HT1080 (cell line): ENCODE data around the gene LPCAT3. TPM values are rescaled to one million over a fixed set of nuclear protein-coding genes. Genes with fewer than 3 reads are reported as not detected.
"Not testable (repeated sequence)": the region's sequence is repeated elsewhere in the genome, so short reads cannot be mapped to it uniquely, and the experiment has no call there.

ENCODE experiments used
- DNase-seq: peaks from one replicate; pipeline ENCODE4 v3.0.0-alpha.2; 2015; ENCODE audit warnings: low read depth
- total RNA-seq: library from RNA; depleted of rRNA; stranded (reverse); fragments of >200 nt; shearing (Covaris generic); gene quantifications from 2 replicates; pipeline ENCODE4 v1.2.3, GENCODE V29; 2014

The LPCAT3 gene
- total RNA-seq, 1 experiment from 2014 or later, result 9.6 TPM

DNA sequence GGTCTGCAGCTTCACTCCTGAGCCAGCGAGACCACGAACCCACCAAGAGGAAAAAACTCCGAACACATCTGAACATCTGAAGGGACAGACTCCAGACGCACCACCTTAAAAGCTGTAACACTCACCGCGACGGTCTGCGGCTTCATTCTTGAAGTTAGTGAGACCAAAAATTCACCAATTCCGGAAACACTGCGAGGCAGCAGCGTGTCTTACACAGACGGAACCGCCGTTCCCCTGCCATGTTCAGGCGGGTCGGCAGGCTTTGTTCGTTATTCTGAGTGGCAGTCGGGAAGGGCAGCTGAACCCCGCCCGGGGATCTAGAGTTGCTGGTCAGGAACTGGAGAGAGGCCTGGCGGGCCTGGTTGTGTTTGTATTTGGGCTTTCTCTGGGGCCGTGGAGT is 20.3 kb upstream of the LPCAT3 start:
- DNase-seq, result no peak

DNA sequence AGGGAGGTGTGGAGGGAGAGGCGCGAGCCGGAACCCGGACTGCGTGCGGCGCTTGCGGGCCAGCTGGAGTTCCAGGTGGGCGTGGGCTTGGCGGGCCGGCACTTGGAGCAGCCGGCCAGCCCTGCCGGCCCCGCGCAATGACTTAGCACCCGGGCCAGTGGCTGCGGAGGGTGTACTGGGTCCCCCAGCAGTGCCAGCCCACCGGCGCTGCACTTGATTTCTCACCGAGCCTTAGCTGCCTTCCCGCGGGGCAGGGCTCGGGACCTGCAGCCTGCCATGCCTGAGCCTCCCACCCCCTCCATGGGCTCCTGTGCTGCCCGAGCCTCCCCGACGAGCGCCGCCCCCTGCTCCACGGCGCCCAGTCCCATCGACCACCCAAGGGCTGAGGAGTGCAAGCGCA is 19.1 kb upstream of the LPCAT3 start:
- not testable (repeated sequence) for DNase-seq

DNA sequence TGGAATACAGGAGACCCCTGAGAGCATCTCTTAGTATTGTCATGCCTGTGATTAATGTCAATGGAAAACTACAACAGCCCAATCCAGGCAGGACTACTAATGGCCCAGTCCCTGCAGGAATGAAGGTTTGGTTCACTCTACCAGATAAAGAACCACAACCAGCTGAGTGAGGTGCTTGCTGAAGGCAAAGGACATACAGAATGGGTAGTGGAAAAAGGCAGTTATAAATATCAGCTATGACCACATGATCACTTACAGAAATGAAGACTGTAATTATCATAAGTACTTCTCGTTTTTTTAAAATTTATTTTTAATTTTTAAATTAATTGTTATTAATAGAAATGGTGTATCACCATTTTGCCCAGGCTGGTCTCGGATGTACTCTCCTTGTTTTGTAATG is 17.2 kb upstream of the LPCAT3 start:
- DNase-seq, result no peak

DNA sequence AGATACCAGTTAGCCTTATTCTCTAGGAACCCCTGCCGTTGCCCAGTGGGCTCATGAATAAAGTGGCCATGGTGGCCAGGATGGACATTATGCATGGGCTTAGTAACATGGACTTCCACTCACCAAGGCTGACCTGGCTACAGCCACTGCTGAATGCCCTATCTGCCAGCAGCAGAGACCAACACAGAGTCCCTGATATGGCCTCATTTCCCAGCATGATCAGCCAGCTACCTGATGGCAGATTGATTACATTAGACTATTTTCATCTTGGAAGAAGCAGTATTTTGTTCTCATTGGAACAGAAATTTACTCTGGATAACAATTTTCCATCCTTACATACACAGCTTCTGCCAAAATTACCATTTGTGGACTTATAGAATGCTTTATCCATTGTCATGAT is 16.2 kb upstream of the LPCAT3 start:
- DNase-seq, result no peak

DNA sequence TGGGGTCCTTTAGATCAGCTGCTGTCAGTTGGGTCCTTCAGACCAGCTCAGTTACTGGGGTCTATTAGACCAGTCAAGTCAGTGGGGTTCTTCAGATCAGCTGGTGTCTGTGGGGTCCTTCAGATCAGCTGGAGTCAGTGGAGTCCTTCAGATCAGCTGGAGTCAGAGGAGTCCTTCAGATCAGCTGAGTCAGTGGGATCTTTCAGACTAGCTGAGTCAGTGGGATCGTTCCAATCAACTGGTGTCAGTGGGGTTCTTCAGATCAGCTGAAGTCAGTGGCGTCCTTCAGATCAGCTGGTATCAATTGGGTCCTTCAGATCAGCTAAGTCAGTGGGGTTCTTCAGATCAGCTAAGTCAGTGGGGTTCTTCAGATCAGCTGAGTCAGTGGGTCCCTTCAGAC is 14.7 kb upstream of the LPCAT3 start:
- DNase-seq, result no peak

DNA sequence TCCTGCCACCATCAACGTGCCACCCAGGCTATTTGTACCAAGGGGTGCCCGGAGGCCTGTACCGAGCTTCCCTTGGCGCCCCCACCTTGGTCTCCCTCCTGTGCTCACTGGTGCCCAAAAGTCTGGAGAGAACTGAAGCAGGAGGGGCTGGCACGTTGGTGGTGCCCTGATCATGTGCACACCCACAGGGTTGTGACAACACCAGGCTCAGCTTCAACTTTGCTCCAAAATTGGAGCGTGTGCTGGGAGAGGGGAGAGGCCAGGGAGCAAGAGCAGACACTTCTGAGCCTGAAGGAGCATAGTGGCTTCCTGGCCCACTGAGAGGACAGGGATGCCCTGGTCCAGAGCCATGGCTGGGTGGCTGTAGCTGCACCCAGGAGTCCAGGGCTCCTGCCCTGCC is 13.0 kb upstream of the LPCAT3 start:
- no peak for DNase-seq

DNA sequence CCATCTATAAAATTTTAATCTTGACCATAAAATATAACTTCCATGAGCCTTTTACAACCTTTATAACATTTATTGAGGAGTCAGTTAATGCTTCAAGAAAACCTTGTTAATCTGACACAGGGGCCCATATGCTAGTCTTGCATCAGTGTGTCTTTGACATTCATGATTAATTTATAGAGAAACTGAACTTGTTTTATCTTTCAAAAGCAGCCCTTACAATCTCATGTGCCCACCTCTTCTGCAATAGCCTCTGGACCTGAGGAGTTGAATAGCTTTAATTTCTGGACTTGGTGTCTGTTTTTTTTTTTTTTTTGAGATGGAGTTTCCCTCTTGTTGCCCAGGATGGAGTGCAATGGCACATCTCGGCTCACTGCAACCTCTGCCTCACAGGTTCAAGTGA is 8.6 kb upstream of the LPCAT3 start:
- DNase-seq, result no peak

DNA sequence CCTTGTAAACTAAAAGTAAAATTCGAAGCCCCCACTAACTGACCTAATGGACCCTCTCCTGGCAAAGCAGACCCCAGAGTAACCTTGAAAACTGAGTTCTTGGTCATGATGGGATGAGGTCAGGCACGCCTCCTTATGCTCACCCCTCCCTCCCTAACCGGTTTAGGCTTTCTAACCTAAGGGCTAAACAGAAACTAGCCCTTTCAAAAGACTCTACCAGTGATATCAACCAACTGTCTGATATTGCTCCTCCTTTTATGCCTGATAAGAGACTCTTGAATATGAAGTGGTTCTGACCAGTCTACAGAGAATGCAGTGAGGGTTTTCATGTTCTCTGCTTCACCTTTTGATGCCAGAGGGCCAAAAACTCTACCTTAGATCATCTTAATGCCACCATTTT is 4.8 kb upstream of the LPCAT3 start:
- no peak for DNase-seq

DNA sequence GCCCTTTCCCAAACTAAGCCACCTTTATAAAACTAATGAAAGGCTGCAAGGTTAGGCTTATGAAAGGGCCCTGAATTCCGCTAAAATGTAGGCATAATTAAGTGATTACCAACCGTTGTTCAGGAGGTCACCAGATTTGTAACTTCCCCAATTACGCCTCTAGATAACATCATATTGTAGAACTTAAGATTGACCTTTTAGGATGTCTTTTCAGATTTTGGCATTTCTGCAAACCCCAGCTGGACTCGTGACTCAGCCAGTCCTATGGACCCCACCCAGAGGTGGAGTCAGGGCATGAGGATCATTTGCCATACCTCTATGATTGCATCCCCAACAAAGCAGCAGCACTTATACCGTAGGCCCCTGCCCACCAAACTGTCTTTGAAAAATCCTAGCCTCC is 3.7 kb upstream of the LPCAT3 start:
- DNase-seq, result no peak

DNA sequence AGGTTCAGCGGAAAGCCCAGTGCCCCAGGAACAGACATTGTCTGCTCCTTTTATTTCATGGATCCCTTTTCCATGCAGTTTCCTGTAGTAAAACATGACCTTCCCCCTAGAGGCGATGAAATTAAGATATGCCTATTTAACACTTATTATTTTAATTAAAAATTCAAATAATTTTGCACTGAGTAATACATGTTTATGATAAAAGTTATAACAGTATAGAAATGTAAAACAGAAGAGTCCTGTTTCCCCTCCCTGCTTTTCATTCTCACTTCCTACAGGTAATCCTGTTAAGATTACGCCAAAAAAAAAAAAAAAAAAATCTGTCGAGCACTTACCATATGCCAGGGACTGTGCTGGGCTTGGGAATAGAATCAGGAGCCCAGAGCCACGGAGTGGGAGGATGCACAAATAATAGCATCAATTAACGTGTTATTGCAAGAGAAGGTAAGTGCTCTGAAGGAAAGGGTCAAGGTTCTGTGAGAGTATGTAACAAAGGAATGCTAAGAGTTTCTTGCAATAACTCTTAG is 830 bp upstream of the LPCAT3 start:
- DNase-seq, result peak; percentile 6

DNA sequence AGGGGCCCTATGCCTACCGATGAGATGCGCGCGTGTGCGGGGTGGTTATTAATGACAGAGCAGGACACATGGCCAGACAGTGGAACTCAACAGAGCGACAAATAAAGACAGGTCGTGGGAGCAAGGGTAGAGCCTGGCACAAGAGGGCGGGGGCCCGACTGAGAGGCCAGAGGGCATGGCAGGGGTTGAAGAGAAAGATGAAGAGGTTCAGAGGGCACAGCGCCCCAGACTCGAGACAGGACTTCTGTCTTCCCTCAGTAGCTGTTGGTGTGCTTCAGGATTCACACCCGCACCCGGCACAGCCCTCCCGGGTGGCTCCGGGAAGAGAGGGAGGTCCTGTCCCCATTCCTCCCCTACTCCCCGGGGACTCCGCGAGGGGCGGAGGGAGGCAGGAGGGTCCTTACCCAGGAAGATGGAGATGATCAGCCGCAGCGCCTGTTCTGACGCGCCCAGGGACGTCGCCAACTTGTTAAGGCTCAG is 366 bp downstream of the LPCAT3 start:
- no peak for DNase-seq

DNA sequence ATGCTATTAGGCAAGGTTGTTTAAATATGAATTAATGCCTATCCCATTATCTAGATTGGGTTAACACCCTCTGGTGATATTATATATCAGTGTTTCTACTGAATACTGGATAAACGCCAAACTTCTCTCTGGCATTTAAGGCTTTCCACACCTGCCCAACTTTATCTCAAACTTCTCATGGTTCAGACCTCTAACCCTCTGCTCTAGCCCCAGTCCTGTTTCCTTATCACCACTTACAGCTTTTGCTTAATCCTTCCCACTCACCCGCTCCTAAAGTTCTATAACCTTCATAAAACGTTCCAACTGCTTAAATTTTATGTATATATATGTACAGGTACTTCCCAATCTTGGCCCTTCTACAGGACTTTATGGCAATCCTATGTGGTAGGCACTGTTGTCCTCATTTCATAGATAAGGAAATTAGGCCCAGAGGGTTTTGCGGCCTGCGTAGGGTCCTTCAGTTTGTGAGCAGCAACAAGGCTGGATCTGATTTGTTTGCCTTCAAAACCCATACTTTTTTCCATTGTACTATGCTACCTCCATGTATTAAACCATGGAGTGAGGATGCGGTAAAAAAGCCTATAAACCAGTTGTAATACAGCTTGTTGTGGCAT is 1.2 kb downstream of the LPCAT3 start:
- no peak for DNase-seq

DNA sequence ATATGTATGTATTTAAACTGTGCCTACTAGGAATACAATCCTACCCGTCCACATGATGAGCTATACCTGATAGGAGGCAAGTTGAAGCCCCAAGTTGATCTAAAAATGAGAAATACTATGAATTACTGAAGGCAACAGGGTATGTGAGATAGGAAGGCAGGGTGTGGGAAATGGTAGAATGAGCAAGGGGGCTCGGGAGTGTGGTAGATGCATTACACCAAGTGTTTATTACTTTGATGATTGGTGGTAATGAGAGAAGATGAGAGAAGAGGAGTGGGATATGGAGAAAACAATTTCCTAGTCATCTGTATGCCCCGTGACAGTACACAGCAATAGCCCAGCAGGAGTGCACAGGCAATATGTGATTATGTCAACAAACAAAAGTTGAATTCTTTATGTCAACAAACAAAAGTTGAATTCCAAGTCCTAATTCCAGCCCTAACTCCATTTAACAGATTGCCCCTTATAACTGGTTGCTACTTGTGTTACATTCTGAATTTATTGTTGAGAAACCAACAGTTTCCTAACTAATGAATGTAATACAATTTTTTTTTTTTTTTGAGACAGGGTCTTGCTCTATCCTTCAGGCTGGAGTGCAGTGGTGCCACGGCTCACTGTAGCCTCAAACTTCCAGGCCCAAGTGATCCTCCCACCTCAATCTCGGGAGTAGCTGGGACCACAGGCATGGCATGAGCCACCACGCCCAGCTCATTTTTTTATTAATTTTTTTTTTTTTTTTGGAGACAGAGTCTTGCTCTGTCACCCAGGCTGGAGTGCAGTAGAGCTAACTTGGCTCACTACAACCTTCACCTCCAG is 2.5 kb downstream of the LPCAT3 start:
- DNase-seq, result no peak

DNA sequence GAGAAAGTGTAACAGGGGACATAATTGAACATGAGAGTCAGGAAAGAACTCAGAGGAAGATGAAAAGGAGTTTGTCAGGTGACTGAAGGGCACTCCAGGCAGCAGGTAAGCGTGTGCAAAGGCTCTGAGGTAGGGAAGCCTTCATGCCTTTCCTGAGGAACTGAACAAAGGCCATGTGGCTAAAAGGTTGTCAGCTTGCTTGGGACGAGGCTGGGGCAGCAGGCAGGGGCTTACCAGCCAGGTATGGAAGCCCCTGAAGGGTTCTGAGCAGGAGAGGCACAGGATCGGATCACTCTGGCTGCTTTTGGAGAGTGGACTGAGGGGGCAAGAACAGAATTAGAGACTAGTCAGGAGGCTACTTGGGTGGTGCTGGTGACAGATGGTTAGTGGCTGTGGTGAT is 5.2 kb downstream of the LPCAT3 start:
- no peak for DNase-seq

DNA sequence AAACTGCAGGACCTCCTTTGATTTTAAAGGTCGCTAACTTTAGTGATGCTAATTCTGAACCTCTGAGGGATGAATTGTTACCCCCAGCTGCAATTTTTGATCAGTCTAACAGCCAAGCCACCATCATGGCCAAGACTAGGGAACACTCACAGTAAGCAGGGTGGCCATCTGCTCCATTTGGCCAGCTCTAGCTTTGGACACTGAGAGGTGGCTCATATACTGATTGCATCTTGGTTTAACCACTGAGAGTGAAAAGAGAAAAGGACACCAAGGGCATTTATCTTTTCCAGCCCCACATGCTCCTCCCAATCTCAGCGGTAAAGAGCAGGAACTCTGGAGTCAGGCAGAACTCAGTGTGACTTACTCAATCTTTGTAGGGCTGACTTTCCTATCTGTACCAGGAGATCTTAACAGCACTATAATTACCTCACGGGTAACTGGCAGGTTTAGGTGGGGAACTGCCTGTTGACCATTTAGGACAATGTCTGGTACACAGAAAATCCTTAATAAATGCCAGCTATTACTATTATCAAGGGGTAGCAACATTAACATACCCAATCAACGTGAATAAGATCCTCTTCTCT is 6.2 kb downstream of the LPCAT3 start:
- no peak for DNase-seq

DNA sequence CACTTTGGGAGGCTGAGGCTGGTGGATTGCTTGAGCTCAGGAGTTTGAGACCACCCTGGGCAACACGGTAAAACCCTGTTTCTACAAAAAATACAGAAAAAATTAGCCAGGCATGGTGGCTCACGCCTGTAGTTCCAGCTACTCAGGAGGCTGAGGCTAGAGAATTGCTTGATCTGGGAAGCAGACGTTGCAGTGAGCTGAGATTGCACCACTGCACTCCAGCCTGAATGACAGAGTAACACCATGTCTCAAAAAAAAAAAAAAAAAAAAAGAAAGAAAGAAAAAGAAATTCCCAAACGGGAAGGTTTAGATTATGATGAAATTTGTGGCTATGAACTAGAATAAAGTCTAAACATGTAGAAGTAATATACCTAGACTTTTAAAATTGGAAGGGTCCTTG is 6.9 kb downstream of the LPCAT3 start:
- not testable (repeated sequence) for DNase-seq

DNA sequence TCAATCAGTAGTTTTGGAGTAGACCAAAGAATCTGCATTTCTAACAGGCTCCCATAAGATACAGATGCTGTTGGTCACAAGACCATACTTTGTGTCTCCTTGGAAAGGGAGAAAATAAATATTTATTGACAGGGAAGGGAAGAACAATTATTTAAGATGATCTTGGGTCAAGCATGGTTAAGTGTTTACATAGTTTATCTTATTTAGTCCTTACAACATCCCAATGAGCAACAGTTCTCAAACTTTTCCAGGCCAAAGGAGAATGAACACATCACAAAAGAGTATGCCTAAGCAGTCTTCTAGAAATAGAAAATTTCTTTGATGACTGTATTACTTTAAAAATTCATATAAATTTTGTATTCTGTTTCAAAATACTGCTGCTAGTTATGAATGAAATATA is 8.8 kb downstream of the LPCAT3 start:
- DNase-seq, result no peak

DNA sequence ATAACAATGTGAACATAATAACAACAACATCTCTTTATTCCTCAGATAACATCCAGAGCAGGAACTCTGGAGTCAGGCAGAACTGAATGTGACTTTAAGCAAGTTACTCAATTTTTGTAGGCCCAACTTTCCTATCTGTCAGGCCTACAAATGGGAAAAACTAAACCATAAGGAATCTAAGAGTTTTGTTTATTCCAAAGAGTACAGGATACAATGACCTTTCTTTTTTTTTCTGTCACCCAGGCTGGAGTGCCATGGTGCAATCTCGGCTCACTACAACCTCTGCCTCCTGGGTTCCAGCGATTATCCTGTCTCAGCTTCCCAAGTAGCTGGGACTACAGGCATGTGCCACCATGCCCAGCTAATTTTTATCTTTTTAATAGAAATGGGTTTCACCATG is 9.4 kb downstream of the LPCAT3 start:
- no peak for DNase-seq

DNA sequence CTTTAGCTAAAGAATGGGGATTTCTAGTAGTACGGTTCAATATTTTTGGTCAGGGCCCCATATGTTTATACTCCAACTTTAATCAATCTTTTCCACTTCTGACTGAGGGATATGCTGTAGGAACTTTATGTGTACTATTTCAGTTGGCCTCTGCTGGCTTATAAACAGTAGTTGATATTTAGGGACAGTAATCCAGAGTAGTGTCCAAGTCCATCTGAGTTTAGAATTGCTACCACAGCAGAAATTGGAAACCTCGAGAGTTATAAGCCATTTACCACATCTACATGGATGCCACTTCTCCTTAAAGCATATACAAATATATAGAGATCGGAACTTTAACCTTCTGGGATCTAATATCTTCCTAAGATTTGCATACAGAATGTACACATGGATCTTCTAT is 11.6 kb downstream of the LPCAT3 start:
- no peak for DNase-seq

DNA sequence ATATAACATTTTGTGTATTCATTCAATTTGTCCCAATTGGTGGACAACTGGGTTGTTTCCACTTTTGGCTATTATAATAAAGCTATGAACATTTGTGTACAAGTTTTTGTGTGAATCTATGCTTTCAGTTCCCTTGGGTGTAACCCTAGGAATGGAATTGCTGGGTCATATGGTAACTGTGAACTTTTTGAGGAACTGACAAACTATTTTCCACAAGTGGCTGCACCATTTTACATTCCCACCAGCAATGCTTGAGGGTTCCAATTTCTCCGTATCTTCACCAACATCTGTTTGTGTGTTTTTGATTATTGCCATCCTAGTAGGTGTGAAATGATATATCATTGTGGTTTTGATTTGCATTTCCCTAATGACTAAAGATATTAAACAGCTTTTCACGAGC is 13.0 kb downstream of the LPCAT3 start:
- DNase-seq, result no peak

DNA sequence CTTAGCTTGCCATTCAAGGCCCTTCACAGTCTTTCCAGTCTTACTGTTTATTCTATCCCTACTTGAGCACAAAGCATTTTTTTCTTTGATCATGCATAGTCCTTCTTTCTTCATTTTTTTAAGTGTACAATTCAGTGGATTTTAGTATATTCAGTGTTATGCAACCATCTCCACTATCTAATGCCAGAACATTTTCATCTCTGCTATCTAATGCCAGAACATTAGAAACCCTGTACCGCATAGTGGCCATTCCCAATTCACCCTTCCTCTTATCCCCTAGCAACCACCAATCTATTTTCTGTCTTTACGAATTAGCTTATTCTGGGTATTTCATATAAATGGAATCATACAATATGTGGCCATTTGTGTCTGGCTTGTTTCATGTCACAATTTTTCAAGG is 13.4 kb downstream of the LPCAT3 start:
- no peak for DNase-seq

DNA sequence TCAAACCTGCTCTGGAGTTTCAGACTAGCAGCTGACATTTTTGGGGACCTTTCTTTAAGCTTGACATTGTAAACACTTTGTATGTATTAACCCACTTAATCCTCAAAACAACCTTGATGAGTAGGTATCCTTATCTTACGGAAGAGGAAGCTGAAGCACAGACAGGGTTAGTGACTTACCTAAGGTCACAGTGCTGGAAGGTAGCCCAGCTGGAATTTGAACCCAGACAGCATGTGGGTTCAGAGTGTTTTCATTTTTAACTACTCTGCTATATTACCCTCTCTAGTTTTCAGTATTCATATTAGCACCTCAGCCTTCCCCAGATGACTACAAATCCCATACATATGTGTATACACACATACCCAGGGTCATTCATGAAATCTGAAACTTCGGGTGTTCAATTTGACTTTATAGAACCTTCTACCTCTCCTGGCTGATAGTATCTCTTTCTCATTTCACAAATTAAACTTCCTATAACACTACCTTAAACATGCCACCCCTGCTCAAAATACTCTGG is 13.9 kb downstream of the LPCAT3 start:
- DNase-seq, result no peak
